ENCODE results near the gene PRPH2.

PRPH2 gene

DNA sequence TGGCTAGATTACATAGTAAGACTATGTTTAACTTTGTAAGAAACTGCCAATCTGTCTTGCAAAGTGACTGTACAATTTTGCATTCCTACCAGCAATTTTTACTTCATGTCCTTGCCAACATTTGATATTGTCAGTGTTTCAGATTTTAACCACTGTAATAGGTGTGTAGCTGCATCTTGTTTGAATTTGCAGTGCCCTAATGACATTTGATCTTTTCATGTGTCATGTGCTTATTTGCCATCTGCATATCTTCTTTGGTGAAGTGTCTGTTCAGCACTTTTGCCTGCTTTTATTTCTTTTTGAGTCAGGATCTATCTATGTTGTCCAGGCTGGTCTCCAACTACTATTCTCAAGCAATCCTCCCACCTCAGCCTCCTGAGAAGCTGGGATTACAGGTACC, 2.4 kb upstream of the PRPH2 start:
- no peaks in the 10 kb centered on the region for H3K79me2 ChIP-seq (ENCODE audit: insufficient read depth, low read length)
- TF ChIP-seq EZH2 (IDR thresholded peaks at IDR 0.05; ENCODE audit: borderline replicate concordance, low read length): no peak
- TF ChIP-seq, protein P1, sequence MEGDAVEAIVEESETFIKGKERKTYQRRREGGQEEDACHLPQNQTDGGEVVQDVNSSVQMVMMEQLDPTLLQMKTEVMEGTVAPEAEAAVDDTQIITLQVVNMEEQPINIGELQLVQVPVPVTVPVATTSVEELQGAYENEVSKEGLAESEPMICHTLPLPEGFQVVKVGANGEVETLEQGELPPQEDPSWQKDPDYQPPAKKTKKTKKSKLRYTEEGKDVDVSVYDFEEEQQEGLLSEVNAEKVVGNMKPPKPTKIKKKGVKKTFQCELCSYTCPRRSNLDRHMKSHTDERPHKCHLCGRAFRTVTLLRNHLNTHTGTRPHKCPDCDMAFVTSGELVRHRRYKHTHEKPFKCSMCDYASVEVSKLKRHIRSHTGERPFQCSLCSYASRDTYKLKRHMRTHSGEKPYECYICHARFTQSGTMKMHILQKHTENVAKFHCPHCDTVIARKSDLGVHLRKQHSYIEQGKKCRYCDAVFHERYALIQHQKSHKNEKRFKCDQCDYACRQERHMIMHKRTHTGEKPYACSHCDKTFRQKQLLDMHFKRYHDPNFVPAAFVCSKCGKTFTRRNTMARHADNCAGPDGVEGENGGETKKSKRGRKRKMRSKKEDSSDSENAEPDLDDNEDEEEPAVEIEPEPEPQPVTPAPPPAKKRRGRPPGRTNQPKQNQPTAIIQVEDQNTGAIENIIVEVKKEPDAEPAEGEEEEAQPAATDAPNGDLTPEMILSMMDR (IDR thresholded peaks at IDR 0.05; ENCODE audit: low read length): no peak

DNA sequence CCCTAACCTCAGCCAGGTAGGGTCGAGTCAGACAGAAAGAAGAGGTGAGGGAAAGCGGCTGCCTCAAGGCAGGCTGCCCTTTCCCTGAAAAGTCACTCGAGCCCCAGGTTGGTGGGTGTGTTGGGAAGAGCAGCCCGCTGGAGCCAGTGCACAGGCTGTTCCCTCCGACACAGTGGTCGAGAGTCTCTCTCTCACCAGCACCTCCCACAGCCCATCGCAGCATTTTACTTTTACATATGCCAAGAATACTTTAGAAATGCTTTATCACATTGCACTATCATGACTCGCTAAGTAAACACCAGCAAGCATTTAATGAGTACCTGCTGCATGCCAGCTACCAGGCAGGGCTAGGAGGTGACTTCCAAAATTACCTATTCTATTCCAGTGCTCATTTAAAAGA, 1.7 kb downstream of the PRPH2 start:
- no peaks in the 10 kb centered on the region for H3K79me2 ChIP-seq (ENCODE audit: insufficient read depth, low read length)
- H4K20me1 ChIP-seq (ENCODE audit: insufficient read depth, low read length): no peaks in the 10 kb centered on the region
- no peaks in the 10 kb centered on the region for H3K36me3 ChIP-seq (ENCODE audit: insufficient read depth, low read length)
- TF ChIP-seq EZH2 (IDR thresholded peaks at IDR 0.05; ENCODE audit: borderline replicate concordance, low read length): no peak
- TF ChIP-seq, protein P1 (IDR thresholded peaks at IDR 0.05; ENCODE audit: low read length): no peak
- no peaks in the 10 kb centered on the region for H3K9me2 ChIP-seq (ENCODE audit: low read depth, low read length)
- no peak overlapping the region for H2AFZ ChIP-seq (ENCODE audit: low read length)
- H3K4me2 ChIP-seq (ENCODE audit: low read length): no peak overlapping the region
- H3K4me3 ChIP-seq (ENCODE audit: low read depth, low read length, poor library complexity, severe bottlenecking): no peak overlapping the region
- H3K27ac ChIP-seq (ENCODE audit: low read depth, low read length, poor library complexity, severe bottlenecking): no peak overlapping the region
- no peaks in the 10 kb centered on the region for H3K4me1 ChIP-seq (ENCODE audit: insufficient read depth, low read length, severe bottlenecking)
- H3K27me3 ChIP-seq (ENCODE audit: insufficient read depth, low read length): 0 out of 2 replicates have a peak, but pooled peaks cover 7% of the 10 kb centered on the region
- H3K9ac ChIP-seq (ENCODE audit: low read length): no peak overlapping the region
- H3K9me3 ChIP-seq (ENCODE audit: low read length): no peaks in the 10 kb centered on the region
- H3F3A ChIP-seq (ENCODE audit: insufficient read depth, low read length): no peaks in the 10 kb centered on the region

More for the DNA sequence above, 2.4 kb upstream of the PRPH2 start:
- H3K4me1 ChIP-seq (ENCODE audit: insufficient read depth, low read length, severe bottlenecking): peaks cover 12% of the 10 kb centered on the region
- no peaks in the 10 kb centered on the region for H3F3A ChIP-seq (ENCODE audit: insufficient read depth, low read length)
- H3K27me3 ChIP-seq (ENCODE audit: insufficient read depth, low read length): 0 out of 2 replicates have a peak, but pooled peaks cover 7% of the 10 kb centered on the region
- H3K4me3 ChIP-seq (ENCODE audit: low read depth, low read length, poor library complexity, severe bottlenecking): no peak overlapping the region
- H3K9ac ChIP-seq (ENCODE audit: low read length): no peak overlapping the region
- no peaks in the 10 kb centered on the region for H3K9me2 ChIP-seq (ENCODE audit: low read depth, low read length)
- no peak overlapping the region for H3K4me2 ChIP-seq (ENCODE audit: low read length)
- H3K36me3 ChIP-seq (ENCODE audit: insufficient read depth, low read length): no peaks in the 10 kb centered on the region
- no peaks in the 10 kb centered on the region for H4K20me1 ChIP-seq (ENCODE audit: insufficient read depth, low read length)
- H3K27ac ChIP-seq (ENCODE audit: low read depth, low read length, poor library complexity, severe bottlenecking): no peak overlapping the region
- no peak overlapping the region for H2AFZ ChIP-seq (ENCODE audit: low read length)
- no peaks in the 10 kb centered on the region for H3K9me3 ChIP-seq (ENCODE audit: low read length)

DNA sequence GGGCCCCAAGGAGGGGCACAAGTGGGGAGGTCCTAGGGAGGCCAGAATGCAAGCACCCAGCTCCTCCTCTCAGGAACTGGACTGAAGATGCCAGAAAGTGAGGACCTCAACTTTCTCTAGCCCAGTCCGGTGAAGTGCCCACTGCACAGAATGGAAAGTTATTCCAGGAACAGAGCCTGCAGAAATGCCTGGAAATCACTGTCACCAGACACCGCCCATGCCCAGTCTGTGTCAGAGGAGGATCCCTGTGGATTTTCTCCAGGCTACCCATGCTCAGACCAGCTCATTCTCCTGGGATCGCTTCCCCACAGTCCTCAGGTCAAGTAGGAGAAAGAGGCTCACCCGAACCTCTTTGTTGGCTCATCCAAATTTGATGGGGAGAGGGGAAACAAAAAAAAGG, 6.5 kb downstream of the PRPH2 start:
- Histone ChIP-seq H2AFZ (ENCODE audit: low read length) (no peak overlapping the region), H3F3A (ENCODE audit: insufficient read depth, low read length) (no peaks in the 10 kb centered on the region), H3K79me2 (ENCODE audit: insufficient read depth, low read length) (no peaks in the 10 kb centered on the region), H3K9ac (ENCODE audit: low read length) (no peak overlapping the region), H3K36me3 (ENCODE audit: insufficient read depth, low read length) (no peaks in the 10 kb centered on the region; the same call in 1 of the 2 replicates), H3K4me3 (ENCODE audit: low read depth, low read length, poor library complexity, severe bottlenecking) (no peak overlapping the region), H3K27ac (ENCODE audit: low read depth, low read length, poor library complexity, severe bottlenecking) (no peak overlapping the region), H3K4me1 (ENCODE audit: insufficient read depth, low read length, severe bottlenecking) (no peaks in the 10 kb centered on the region), H3K9me3 (ENCODE audit: low read length) (0 out of 2 replicates have a peak, but pooled peaks cover 3% of the 10 kb centered on the region), H3K4me2 (ENCODE audit: low read length) (no peak overlapping the region), H3K27me3 (ENCODE audit: insufficient read depth, low read length) (no peaks in the 10 kb centered on the region), H3K9me2 (ENCODE audit: low read depth, low read length) (no peaks in the 10 kb centered on the region), H4K20me1 (ENCODE audit: insufficient read depth, low read length) (no peaks in the 10 kb centered on the region)
- TF ChIP-seq, protein P1 (IDR thresholded peaks at IDR 0.05; ENCODE audit: low read length): no peak
- no peak for TF ChIP-seq EZH2 (IDR thresholded peaks at IDR 0.05; ENCODE audit: borderline replicate concordance, low read length)

All from OCI-LY1 (cell line).